Neural cell (in vitro differentiated cells): Measurements from ENCODE around the gene TNIP1. TPM values are rescaled to one million over a fixed set of nuclear protein-coding genes. Genes with fewer than 3 reads are reported as not detected.

ENCODE experiments used
- H2AFZ ChIP-seq: fragments of 200-600, 300-800 bp; sonication (generic), shearing (Covaris generic); 2 replicates; pipeline ENCODE4 v1.6.0; 2014; ENCODE audit warnings: low read depth, mild to moderate bottlenecking, antibody characterized with exemption, low read length, moderate library complexity
- H3F3A ChIP-seq: fragments of 200-600 bp; shearing (Covaris generic); 2 replicates; pipeline ENCODE4 v1.6.1; 2016; ENCODE audit warnings: mild to moderate bottlenecking, moderate library complexity, mixed read lengths, antibody characterized with exemption, low read length; ENCODE audit not compliant: insufficient read depth, poor library complexity, severe bottlenecking
- H3K27ac ChIP-seq: fragments of 200-600, 300-800 bp; sonication (generic), shearing (Covaris generic); 2 replicates; pipeline ENCODE4 v1.5.1; 2014; ENCODE audit warnings: mild to moderate bottlenecking, low read length, moderate library complexity
- H3K27me3 ChIP-seq: fragments of 300-800, 200-600 bp; sonication (generic), shearing (Covaris generic); 2 replicates; pipeline ENCODE4 v1.6.0; 2014; ENCODE audit warnings: mild to moderate bottlenecking, low read depth, low read length, moderate library complexity; ENCODE audit not compliant: insufficient read depth
- H3K36me3 ChIP-seq: fragments of 300-800, 200-600 bp; sonication (generic), shearing (Covaris generic); 2 replicates; pipeline ENCODE4 v1.5.1; 2014; ENCODE audit warnings: mild to moderate bottlenecking, antibody characterized with exemption, low read length, moderate library complexity; ENCODE audit not compliant: insufficient read depth
- H3K4me2 ChIP-seq: fragments of 300-800, 200-600 bp; sonication (generic), shearing (Covaris generic); 2 replicates; pipeline ENCODE4 v1.6.0; 2014; ENCODE audit warnings: mild to moderate bottlenecking, low read length
- H3K4me3 ChIP-seq: fragments of 300-800, 200-600 bp; sonication (generic), shearing (Covaris generic); 2 replicates; pipeline ENCODE4 v1.5.1; 2014; ENCODE audit warnings: mild to moderate bottlenecking, low read length, moderate library complexity
- H3K79me2 ChIP-seq: fragments of 200-600 bp; shearing (Covaris generic); replicated peaks from 2 replicates; pipeline ENCODE4 v1.6.0; 2014; ENCODE audit warnings: mild to moderate bottlenecking, low read length, moderate library complexity; ENCODE audit not compliant: insufficient read depth
- H3K9ac ChIP-seq: fragments of 300-800, 200-600 bp; sonication (generic), shearing (Covaris generic); 2 replicates; pipeline ENCODE4 v1.6.1; 2016; ENCODE audit warnings: mild to moderate bottlenecking, low read length, mixed read lengths
- H3K9me2 ChIP-seq: fragments of 200-600 bp; shearing (Covaris generic); 2 replicates; pipeline ENCODE4 v1.6.1; 2016; ENCODE audit warnings: mild to moderate bottlenecking, low read length, mixed read lengths; ENCODE audit not compliant: insufficient read depth
- H3K9me3 ChIP-seq: fragments of 200-600, 300-800 bp; sonication (generic), shearing (Covaris generic); 2 replicates; pipeline ENCODE4 v1.6.1; 2016; ENCODE audit warnings: mild to moderate bottlenecking, mixed run types, low read length, moderate library complexity, mixed read lengths
- H4K20me1 ChIP-seq: fragments of 200-600 bp; shearing (Covaris generic); 2 replicates; pipeline ENCODE4 v1.6.1; 2016; ENCODE audit warnings: mild to moderate bottlenecking, mixed run types; ENCODE audit not compliant: insufficient read depth
- EP300 ChIP-seq: fragments of 450-650 bp; conservative IDR thresholded peaks from 2 replicates; pipeline ENCODE4 v1.6.1; 2014; ENCODE audit warnings: antibody characterized with exemption, mild to moderate bottlenecking, moderate library complexity; ENCODE audit not compliant: poor library complexity, severe bottlenecking
- EZH2 ChIP-seq: fragments of 200-600, 300-800 bp; shearing (Covaris generic), sonication (generic); IDR thresholded peaks from 2 replicates; pipeline ENCODE4 v1.6.1; 2014; ENCODE audit warnings: antibody characterized with exemption, low read length, borderline replicate concordance, mild to moderate bottlenecking; ENCODE audit not compliant: insufficient read depth, poor library complexity, severe bottlenecking
- MXI1 ChIP-seq: fragments of 450-650 bp; conservative IDR thresholded peaks from 2 replicates; pipeline ENCODE4 v1.6.1; 2014; ENCODE audit warnings: antibody characterized with exemption, mild to moderate bottlenecking; ENCODE audit not compliant: poor library complexity, severe bottlenecking
- POLR2AphosphoS5 ChIP-seq: IDR thresholded peaks from 2 replicates; pipeline ENCODE4 v1.6.1; 2012
- RAD21 ChIP-seq: fragments of 450-650 bp; conservative IDR thresholded peaks from 2 replicates; pipeline ENCODE4 v1.6.1; 2014; ENCODE audit warnings: antibody characterized with exemption, mild to moderate bottlenecking, moderate library complexity
- SMC3 ChIP-seq: fragments of 450-650 bp; conservative IDR thresholded peaks from 2 replicates; pipeline ENCODE4 v1.6.1; 2014; ENCODE audit warnings: antibody characterized with exemption, mild to moderate bottlenecking, moderate library complexity; ENCODE audit not compliant: poor library complexity
- TAF1 ChIP-seq: IDR thresholded peaks from 2 replicates; pipeline ENCODE4 v1.6.1; 2012; ENCODE audit warnings: low read depth
- polyA plus RNA-seq: library from polyadenylated mRNA; depleted of rRNA; stranded (reverse); fragments of >200 nt; gene quantifications from 2 replicates; pipeline ENCODE4 v1.2.3, GENCODE V29; 2014
- TF ChIP-seq, protein P1 (sequence below): fragments of 450-650 bp; IDR thresholded peaks from 2 replicates; pipeline ENCODE4 v1.5.1; 2014; ENCODE audit warnings: antibody characterized with exemption, mild to moderate bottlenecking, moderate library complexity; ENCODE audit not compliant: poor library complexity, severe bottlenecking
- TF ChIP-seq, protein P2 (sequence below): IDR thresholded peaks from 2 replicates; pipeline ENCODE4 v1.6.1; 2012; ENCODE audit warnings: borderline replicate concordance

Gene TNIP1
- polyA plus RNA-seq, 1 donor from 2014 or later, result 3.3 TPM

DNA sequence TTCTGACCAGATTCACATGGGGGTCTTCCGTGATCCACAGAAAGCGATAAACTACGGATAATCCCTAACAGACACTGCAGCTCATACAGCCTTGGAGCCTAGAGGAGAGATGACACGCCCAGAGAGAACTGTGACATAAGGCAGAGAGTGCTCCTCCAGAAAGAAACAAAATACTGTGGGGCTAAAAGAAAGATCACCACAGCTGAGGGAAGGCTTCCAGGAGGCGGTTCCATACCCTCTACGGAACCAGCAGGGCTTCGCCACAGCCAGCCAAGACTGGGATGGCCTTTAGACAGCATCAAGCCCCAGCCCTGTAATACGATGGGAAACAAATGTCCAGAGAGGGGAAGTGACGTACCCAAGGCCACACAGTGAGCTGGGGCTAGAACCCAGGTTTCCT, 41.2 kb downstream of the TNIP1 start:
- no peaks in the 10 kb centered on the region for H3F3A ChIP-seq
- H3K36me3 ChIP-seq, result no peaks in the 10 kb centered on the region

DNA sequence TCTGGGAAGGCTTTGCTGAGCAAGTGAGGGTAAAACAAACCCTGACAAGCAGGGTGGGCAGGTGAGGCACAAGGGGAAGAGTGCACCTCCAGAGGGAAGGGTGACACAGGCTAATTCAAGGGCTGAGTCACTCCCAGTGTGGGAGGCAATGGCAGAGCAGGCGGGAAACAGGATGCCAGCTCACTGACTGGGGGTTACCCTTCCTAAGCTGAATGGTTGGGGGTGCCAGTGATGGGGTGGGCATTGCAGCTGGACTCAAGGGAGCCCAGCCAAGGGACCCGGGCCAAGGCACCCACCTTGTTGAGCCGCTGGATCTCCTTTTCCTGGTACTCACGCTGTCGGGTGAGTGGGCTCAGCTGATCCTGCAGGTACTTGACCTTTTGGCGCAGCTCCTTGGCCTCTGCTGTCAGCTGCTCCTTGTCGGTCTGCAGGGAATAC, 42.0 kb downstream of the TNIP1 start:
- H3K27me3 ChIP-seq, result no peaks in the 10 kb centered on the region
- H4K20me1 ChIP-seq, result no peaks in the 10 kb centered on the region
- no peaks in the 10 kb centered on the region for H3K79me2 ChIP-seq
- no peak overlapping the region for H2AFZ ChIP-seq
- H3K9ac ChIP-seq, result no peak overlapping the region
- no peak overlapping the region for H3K4me2 ChIP-seq
- H3K9me3 ChIP-seq, result no peaks in the 10 kb centered on the region
- no peaks in the 10 kb centered on the region for H3K36me3 ChIP-seq
- no peak overlapping the region for H3K27ac ChIP-seq
- H3F3A ChIP-seq, result no peaks in the 10 kb centered on the region
- H3K9me2 ChIP-seq, result no peaks in the 10 kb centered on the region
- no peak for TF ChIP-seq RAD21
- TF ChIP-seq EP300, result no peak
- no peak for TF ChIP-seq TAF1
- TF ChIP-seq, protein P1, sequence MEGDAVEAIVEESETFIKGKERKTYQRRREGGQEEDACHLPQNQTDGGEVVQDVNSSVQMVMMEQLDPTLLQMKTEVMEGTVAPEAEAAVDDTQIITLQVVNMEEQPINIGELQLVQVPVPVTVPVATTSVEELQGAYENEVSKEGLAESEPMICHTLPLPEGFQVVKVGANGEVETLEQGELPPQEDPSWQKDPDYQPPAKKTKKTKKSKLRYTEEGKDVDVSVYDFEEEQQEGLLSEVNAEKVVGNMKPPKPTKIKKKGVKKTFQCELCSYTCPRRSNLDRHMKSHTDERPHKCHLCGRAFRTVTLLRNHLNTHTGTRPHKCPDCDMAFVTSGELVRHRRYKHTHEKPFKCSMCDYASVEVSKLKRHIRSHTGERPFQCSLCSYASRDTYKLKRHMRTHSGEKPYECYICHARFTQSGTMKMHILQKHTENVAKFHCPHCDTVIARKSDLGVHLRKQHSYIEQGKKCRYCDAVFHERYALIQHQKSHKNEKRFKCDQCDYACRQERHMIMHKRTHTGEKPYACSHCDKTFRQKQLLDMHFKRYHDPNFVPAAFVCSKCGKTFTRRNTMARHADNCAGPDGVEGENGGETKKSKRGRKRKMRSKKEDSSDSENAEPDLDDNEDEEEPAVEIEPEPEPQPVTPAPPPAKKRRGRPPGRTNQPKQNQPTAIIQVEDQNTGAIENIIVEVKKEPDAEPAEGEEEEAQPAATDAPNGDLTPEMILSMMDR, result no peak
- no peak overlapping the region for H3K4me3 ChIP-seq

More for the DNA sequence above, 41.2 kb downstream of the TNIP1 start:
- Histone ChIP-seq H3K9me2 (no peaks in the 10 kb centered on the region), H3K27me3 (no peaks in the 10 kb centered on the region), H3K4me2 (no peak overlapping the region), H3K4me3 (no peak overlapping the region), H3K9ac (no peak overlapping the region), H3K79me2 (no peaks in the 10 kb centered on the region), H3K9me3 (no peaks in the 10 kb centered on the region), H4K20me1 (no peaks in the 10 kb centered on the region), H3K27ac (no peak overlapping the region), H2AFZ (no peak overlapping the region)
- TF ChIP-seq TAF1 (no peak), EP300 (no peak), EZH2 (no peak), SMC3 (no peak), MXI1 (no peak), POLR2AphosphoS5 (no peak), RAD21 (no peak)
- TF ChIP-seq, protein P2, sequence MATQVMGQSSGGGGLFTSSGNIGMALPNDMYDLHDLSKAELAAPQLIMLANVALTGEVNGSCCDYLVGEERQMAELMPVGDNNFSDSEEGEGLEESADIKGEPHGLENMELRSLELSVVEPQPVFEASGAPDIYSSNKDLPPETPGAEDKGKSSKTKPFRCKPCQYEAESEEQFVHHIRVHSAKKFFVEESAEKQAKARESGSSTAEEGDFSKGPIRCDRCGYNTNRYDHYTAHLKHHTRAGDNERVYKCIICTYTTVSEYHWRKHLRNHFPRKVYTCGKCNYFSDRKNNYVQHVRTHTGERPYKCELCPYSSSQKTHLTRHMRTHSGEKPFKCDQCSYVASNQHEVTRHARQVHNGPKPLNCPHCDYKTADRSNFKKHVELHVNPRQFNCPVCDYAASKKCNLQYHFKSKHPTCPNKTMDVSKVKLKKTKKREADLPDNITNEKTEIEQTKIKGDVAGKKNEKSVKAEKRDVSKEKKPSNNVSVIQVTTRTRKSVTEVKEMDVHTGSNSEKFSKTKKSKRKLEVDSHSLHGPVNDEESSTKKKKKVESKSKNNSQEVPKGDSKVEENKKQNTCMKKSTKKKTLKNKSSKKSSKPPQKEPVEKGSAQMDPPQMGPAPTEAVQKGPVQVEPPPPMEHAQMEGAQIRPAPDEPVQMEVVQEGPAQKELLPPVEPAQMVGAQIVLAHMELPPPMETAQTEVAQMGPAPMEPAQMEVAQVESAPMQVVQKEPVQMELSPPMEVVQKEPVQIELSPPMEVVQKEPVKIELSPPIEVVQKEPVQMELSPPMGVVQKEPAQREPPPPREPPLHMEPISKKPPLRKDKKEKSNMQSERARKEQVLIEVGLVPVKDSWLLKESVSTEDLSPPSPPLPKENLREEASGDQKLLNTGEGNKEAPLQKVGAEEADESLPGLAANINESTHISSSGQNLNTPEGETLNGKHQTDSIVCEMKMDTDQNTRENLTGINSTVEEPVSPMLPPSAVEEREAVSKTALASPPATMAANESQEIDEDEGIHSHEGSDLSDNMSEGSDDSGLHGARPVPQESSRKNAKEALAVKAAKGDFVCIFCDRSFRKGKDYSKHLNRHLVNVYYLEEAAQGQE, result no peak
- TF ChIP-seq, protein P1, result no peak
